ENCODE results near the gene SMIM30. TPM values are rescaled to one million over a fixed set of nuclear protein-coding genes. Genes with fewer than 3 reads are reported as not detected.

SMIM30 gene
- total RNA-seq, 2 experiments from 2014 or later, result 2.7 to 3.5 TPM

DNA sequence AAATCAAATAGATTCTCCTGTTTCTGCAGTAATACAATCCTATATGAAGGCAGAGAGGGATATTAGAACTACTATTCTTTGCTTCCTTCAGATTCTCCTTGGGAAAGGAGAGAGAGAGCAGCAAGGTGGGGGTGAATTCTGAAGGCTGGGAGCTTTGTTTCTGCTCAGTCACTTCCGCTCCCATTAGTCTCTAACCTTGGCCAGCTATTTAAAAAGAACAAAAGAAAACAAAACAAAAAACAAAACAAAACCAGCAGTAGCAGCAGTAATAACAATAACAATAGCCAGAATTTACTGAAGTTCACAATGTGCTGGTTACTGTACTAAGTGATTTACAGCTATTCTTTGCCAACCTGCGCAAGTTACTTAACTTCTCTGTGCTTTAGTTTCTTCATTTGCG lies 41.7 kb downstream of the SMIM30 start:
- Mint-ChIP-seq H3K27ac (no peak overlapping the region), H3K9me3 (no peaks in the 10 kb centered on the region), H3K36me3 (ENCODE audit: low read depth) (no peaks in the 10 kb centered on the region), H3K27me3 (peaks cover 40% of the 10 kb centered on the region), H3K4me3 (no peak overlapping the region), H3K4me1 (ENCODE audit: low read depth) (no peaks in the 10 kb centered on the region)
- Histone ChIP-seq H3K9me3 (ENCODE audit: control insufficient read depth in 1 of 2, insufficient read depth in 1 of 2, low read length in 2 of 2) (no peaks in the 10 kb centered on the region), H3K27me3 (ENCODE audit: control insufficient read depth in 1 of 2, insufficient read depth in 2 of 2, low read length in 2 of 2) (no peaks in the 10 kb centered on the region), H3K4me3 (ENCODE audit: low read length) (no peak overlapping the region), H3K27ac (ENCODE audit: low read depth in 1 of 2, low read length in 2 of 2) (no peak overlapping the region), H3K36me3 (ENCODE audit: insufficient read depth, low read length) (no peaks in the 10 kb centered on the region), H3K4me1 (ENCODE audit: insufficient read depth, low read length) (no peaks in the 10 kb centered on the region)
- intact Hi-C loops (cut with DNase I, micrococcal nuclease), result no loop called here
- TF ChIP-seq, protein P1, sequence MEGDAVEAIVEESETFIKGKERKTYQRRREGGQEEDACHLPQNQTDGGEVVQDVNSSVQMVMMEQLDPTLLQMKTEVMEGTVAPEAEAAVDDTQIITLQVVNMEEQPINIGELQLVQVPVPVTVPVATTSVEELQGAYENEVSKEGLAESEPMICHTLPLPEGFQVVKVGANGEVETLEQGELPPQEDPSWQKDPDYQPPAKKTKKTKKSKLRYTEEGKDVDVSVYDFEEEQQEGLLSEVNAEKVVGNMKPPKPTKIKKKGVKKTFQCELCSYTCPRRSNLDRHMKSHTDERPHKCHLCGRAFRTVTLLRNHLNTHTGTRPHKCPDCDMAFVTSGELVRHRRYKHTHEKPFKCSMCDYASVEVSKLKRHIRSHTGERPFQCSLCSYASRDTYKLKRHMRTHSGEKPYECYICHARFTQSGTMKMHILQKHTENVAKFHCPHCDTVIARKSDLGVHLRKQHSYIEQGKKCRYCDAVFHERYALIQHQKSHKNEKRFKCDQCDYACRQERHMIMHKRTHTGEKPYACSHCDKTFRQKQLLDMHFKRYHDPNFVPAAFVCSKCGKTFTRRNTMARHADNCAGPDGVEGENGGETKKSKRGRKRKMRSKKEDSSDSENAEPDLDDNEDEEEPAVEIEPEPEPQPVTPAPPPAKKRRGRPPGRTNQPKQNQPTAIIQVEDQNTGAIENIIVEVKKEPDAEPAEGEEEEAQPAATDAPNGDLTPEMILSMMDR (IDR thresholded peaks at IDR 0.05), result no peak
- ChIA-PET POLR2A (no interaction called here), CTCF (no interaction called here)
- ATAC-seq (ENCODE audit: poor library complexity) (no peak), DNase-seq (no peak)

DNA sequence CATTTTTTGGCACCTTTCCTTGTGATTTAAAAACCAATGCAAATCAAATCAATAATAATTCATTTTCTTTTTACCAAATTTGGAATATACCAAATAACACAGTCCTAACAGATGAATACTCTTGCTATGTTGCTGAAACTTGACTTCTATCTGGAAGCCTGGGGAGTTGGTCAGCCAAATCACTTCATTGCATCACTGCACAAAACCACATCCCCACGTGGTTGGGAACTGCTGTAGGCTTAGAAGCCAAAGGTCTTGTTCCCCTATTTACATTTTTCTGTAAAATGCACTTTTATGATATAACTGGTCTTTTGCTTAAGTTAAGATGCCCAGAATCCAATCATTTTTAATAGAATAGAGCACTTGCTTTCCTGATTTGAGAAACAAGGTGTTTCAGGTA lies 46.9 kb downstream of the SMIM30 start:
- H3K9me3 Mint-ChIP-seq, result no peaks in the 10 kb centered on the region
- no peaks in the 10 kb centered on the region for H3K36me3 Mint-ChIP-seq (ENCODE audit: low read depth)
- ChIA-PET POLR2A (no interaction called here), CTCF (no interaction called here)
- no peak overlapping the region for H3K4me3 Mint-ChIP-seq
- H3K27ac Mint-ChIP-seq, result no peak overlapping the region
- Histone ChIP-seq H3K36me3 (ENCODE audit: insufficient read depth, low read length) (no peaks in the 10 kb centered on the region), H3K27me3 (ENCODE audit: control insufficient read depth in 1 of 2, insufficient read depth in 2 of 2, low read length in 2 of 2) (peaks cover 0 to 6% of the 10 kb centered on the region in 2 experiments), H3K27ac (ENCODE audit: low read depth in 1 of 2, low read length in 2 of 2) (no peak overlapping the region), H3K9me3 (ENCODE audit: control insufficient read depth in 1 of 2, insufficient read depth in 1 of 2, low read length in 2 of 2) (no peaks in the 10 kb centered on the region), H3K4me3 (ENCODE audit: low read length) (no peak overlapping the region), H3K4me1 (ENCODE audit: insufficient read depth, low read length) (no peaks in the 10 kb centered on the region)
- DNase-seq (peak in 3 of 14 experiments; percentile 9 to 30 (median 29)), ATAC-seq (ENCODE audit: poor library complexity) (no peak)
- intact Hi-C loops (cut with DNase I, micrococcal nuclease), result no loop called here
- no peaks in the 10 kb centered on the region for H3K4me1 Mint-ChIP-seq (ENCODE audit: low read depth)
- TF ChIP-seq, protein P1 (IDR thresholded peaks at IDR 0.05), result no peak
- H3K27me3 Mint-ChIP-seq, result peaks cover 30% of the 10 kb centered on the region

Other genes with a start within 250 kb of the SMIM30 start
- not detected for gene GPR85, start 31.7 kb downstream of the SMIM30 start, total RNA-seq

Data from CD4-positive, alpha-beta T cell (primary cell).